Esophagus squamous epithelium (tissue), 4 donors: Measurements from ENCODE around the gene RPRD2.

Source experiments
- POLR2A ChIP-seq, 4 donors: fragments of 450-650 bp; IDR thresholded peaks; one replicate each; pipeline ENCODE4 v1.6.1; 2017; ENCODE audit warnings: antibody characterized with exemption in 4 of 4, mild to moderate bottlenecking in 4 of 4, moderate library complexity in 3 of 4
- TF ChIP-seq, protein P1 (sequence below), 6 experiments: fragments of 450-650 bp in 4 of 6; fragments of 200-600 bp in 2 of 6; sonication (generic) in 2 of 6; IDR thresholded peaks; one replicate each; pipeline ENCODE4 v1.5.1; 2016 to 2019; ENCODE audit warnings: antibody characterized with exemption in 6 of 6, mild to moderate bottlenecking in 4 of 6, moderate library complexity in 4 of 6

DNA sequence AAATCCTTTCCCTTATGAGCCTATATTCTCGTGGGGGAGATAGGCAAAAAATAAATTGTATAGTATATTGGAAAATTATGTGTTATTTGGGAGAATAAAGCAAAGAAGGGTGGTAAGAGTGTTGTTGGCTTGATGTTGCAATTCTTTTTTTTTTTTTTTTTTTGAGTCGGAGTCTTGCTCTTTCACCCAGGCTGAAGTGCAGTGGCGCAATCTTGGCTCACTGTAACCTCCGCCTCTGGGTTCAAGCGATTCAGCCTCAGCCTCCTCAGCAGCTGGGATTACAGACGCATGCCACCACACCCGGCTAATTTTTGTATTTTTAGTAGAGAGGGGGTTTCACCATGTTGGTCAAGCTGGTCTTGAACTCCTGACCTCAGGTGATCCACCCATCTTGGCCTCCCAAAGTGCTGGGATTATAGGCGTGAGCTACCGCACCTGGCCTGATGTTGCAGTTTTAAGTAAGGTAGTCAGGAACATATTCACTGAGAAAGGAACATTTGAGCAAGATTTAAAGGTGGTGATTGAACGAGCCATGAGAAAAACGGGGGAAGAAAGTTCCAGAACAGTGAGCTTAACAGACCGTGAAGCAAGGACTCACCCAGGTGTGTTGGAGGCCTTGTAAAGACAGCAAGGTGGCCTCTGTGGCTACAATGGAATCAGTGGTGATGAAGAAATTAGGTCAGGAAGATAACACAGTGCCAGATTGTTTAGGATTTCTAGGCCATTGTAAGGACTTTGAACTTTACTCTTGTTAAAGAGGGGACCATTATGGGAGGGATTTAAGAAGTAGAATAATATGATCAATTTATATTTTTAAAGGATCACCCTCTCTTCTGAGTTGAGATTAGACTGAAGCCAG, 45.8 kb downstream of the RPRD2 start:
- TF ChIP-seq, protein P1, sequence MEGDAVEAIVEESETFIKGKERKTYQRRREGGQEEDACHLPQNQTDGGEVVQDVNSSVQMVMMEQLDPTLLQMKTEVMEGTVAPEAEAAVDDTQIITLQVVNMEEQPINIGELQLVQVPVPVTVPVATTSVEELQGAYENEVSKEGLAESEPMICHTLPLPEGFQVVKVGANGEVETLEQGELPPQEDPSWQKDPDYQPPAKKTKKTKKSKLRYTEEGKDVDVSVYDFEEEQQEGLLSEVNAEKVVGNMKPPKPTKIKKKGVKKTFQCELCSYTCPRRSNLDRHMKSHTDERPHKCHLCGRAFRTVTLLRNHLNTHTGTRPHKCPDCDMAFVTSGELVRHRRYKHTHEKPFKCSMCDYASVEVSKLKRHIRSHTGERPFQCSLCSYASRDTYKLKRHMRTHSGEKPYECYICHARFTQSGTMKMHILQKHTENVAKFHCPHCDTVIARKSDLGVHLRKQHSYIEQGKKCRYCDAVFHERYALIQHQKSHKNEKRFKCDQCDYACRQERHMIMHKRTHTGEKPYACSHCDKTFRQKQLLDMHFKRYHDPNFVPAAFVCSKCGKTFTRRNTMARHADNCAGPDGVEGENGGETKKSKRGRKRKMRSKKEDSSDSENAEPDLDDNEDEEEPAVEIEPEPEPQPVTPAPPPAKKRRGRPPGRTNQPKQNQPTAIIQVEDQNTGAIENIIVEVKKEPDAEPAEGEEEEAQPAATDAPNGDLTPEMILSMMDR (IDR thresholded peaks at IDR 0.05): no peak
- no peak for TF ChIP-seq POLR2A (IDR thresholded peaks at IDR 0.05)
